Measurements from ENCODE around the gene FAM89A. TPM values are rescaled to one million over a fixed set of nuclear protein-coding genes. Genes with fewer than 3 reads are reported as not detected.
"Not testable (repeated sequence)": the region's sequence is repeated elsewhere in the genome, so short reads cannot be mapped to it uniquely, and the experiment has no call there.

The FAM89A gene
- total and polyA plus RNA-seq, 2 of the 8 experiments (the other 6 are each of a cell fraction or from before 2014, with no cell fraction given), result 2.1 to 2.2 TPM

DNA sequence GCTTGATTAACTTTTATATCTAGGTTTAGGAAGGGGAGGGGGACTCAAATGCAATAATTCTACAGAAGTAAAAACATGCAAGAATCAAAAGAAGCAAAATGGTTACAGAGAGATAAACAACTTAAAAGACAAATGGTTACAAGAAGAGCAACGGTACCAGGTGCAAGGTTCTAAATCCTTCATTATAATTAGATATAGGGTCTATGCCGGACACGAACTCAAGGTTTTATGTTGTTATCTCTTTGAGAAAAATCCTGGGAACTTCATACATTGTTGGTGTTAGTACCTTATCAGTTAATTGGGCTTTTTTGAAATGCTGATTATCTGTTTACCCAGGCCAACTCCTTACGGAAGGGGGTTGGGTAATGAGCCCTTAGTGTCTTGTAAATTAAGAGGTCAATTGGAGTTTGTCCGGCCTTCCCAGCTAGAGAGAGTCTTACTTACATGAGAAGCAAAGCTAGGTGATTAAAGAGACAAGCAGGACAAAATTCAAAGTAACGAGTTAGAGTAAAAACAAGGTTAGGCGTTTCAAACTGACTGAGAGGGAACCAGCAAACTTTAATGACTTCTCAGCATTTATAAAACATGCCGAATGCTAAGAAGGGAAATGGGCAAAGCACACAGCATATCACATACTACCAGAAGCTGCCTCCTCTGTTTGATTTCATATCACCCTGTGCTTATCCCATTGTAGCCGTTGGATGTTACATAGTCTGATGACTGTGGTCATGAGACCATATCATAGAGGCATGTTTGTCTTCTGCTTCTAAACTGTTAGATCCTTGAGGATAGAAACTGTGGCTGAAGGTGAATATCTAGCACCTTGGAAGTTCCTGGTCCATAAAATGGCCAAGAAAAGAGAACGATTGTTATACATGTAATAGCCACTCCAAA lies 55.2 kb downstream of the FAM89A start:
- H3K79me1 ChIP-seq (ENCODE audit: low read depth, low read length); H2AFZ ChIP-seq (ENCODE audit: low read length); H3K36me3 ChIP-seq (ENCODE audit: control insufficient read depth in 2 of 4, insufficient read depth in 4 of 4, low read length in 3 of 4); H3K56ac ChIP-seq (replicated peaks; ENCODE audit: insufficient read length, low read depth, low read length); H3K23me2 ChIP-seq (ENCODE audit: low read depth, low read length); H4K5ac ChIP-seq (ENCODE audit: insufficient read length, low read depth, low read length); H3K27ac ChIP-seq (ENCODE audit: low read depth, low read length); H4K91ac ChIP-seq (replicated peaks; ENCODE audit: insufficient read length, low read length); H3K4ac ChIP-seq (replicated peaks; ENCODE audit: insufficient read length, low read depth, low read length); H4K8ac ChIP-seq (ENCODE audit: extremely low read depth, insufficient read depth, low read length); POLR2A ChIA-PET (ENCODE audit: partially characterized antibody); H2BK15ac ChIP-seq (ENCODE audit: low read length); H2BK5ac ChIP-seq (ENCODE audit: low read depth, low read length); H2BK20ac ChIP-seq (ENCODE audit: low read length); H3K23ac ChIP-seq (ENCODE audit: insufficient read length); H2AK5ac ChIP-seq (ENCODE audit: low read depth, low read length); H3K4me1 ChIP-seq (replicated peaks in 1 of 4; ENCODE audit: control insufficient read depth in 3 of 4, insufficient read depth in 4 of 4, low read length in 3 of 4); H2BK120ac ChIP-seq (replicated peaks; ENCODE audit: low read depth, low read length); H2BK12ac ChIP-seq (ENCODE audit: low read depth, low read length); H3K9ac ChIP-seq (replicated peaks in 1 of 4; ENCODE audit: extremely low read depth in 1 of 4, low read depth in 3 of 4, low read length in 3 of 4); H3K14ac ChIP-seq (ENCODE audit: insufficient read length); H3K18ac ChIP-seq (ENCODE audit: extremely low read depth, low read length); H3K79me2 ChIP-seq (ENCODE audit: control insufficient read depth in 1 of 2, insufficient read depth in 2 of 2, low read length in 2 of 2); H3K9me3 ChIP-seq (ENCODE audit: insufficient read depth in 2 of 2, low read depth in 1 of 2, low read length in 1 of 2): not testable (repeated sequence)
- H3K4me3 ChIP-seq (ENCODE audit: extremely low read depth in 1 of 4, insufficient read depth in 2 of 4, low read depth in 3 of 4, low read length in 4 of 4), result peak overlapping the region in 1 of 4 experiments; percentile 4; a peak in 1 of 8 replicates
- CTCF ChIA-PET (ENCODE audit: partially characterized antibody), result interaction anchor here (0.6 to 1.2 kb wide), 3 partner anchors 9 to 1483 kb away, joined by 3 to 5 read pairs (median 3); no protein-coding TSS in a partner anchor
- H3K27me3 ChIP-seq (replicated peaks in 1 of 4; ENCODE audit: control insufficient read depth in 3 of 4, extremely low read depth in 1 of 4, insufficient read depth in 3 of 4, low read length in 3 of 4), result peaks cover 37 to 68% (median 60%) of the 10 kb centered on the region in 4 experiments
- FAIRE-seq (peak; percentile 65), DNase-seq (ENCODE audit: low read depth in 1 of 2, low spot score in 2 of 2) (peak in 1 of 2 experiments; percentile 41)
- H4K20me1 ChIP-seq (replicated peaks in 1 of 2; ENCODE audit: control insufficient read depth in 1 of 2, insufficient read depth in 2 of 2, low read length in 2 of 2), result peaks cover 16 to 40% of the 10 kb centered on the region in 2 experiments
- peak overlapping the region; percentile 35 to 60; a peak in 3 of 4 replicates for H3K4me2 ChIP-seq (ENCODE audit: insufficient read depth in 1 of 2, low read depth in 2 of 2, low read length in 2 of 2)
- TF ChIP-seq SP1 (IDR thresholded peaks at IDR 0.05; ENCODE audit: low read depth, low read length), result peak; percentile 50
- TF ChIP-seq NANOG (IDR thresholded peaks at IDR 0.05; ENCODE audit: insufficient read depth, low read depth, low read length, poor library complexity, severe bottlenecking), result peak; percentile 70
- peak; percentile 52; the same call in 1 of the 2 replicates for TF ChIP-seq CEBPB (IDR thresholded peaks at IDR 0.05; ENCODE audit: low read depth, low read length)
- WGBS, 2 experiments (ENCODE audit: extremely low coverage in 1 of 2, insufficient coverage in 1 of 2, insufficient read length in 1 of 2, insufficient replicate concordance in 2 of 2, low coverage in 1 of 2, low lambda C conversion rate in 2 of 2, missing lambda C conversion rate in 1 of 2), result 39% methylated on average over 10 of the region's 10 CpGs; no CpG with 5 or more reads in 1 of the 2 experiments
